G401.6 (cell line): ENCODE results near the gene PGAP6.
"Not testable (repeated sequence)": the region's sequence is repeated elsewhere in the genome, so short reads cannot be mapped to it uniquely, and the experiment has no call there.

ENCODE experiments used
- FAIRE-seq: peaks from 2 replicates; lab custom pipeline; 2012; peaks lifted over from hg19 to GRCh38; lab: Jason Lieb, UNC

Gene PGAP6

GRCh38 chr16:381789-382717, at the start of gene PGAP6:
Gene PGAP6, minus strand, starts transcription at chr16:381978. Its CDS starts 157 bp downstream, at chr16:381821.
- no peak for FAIRE-seq

GRCh38 chr16:430904-431303, 49.1 kb upstream of the PGAP6 start:
- no peak for FAIRE-seq

GRCh38 chr16:427250-427649, 45.5 kb upstream of the PGAP6 start:
- no peak for FAIRE-seq

- FAIRE-seq: no peak
These were observed 45.1 kb upstream of the PGAP6 start for GRCh38 chr16:426906-427249.

GRCh38 chr16:426115-426905, 44.5 kb upstream of the PGAP6 start:
- FAIRE-seq: no peak

GRCh38 chr16:425740-426114, 43.9 kb upstream of the PGAP6 start:
- FAIRE-seq: no peak

- no peak for FAIRE-seq
These were observed 43.4 kb upstream of the PGAP6 start, which contains the start of gene RAB11FIP3 for GRCh38 chr16:425082-425718. Gene RAB11FIP3, plus strand, starts transcription at chr16:425649. Its CDS starts 358 bp downstream, at chr16:426007.

- FAIRE-seq: no peak
These were observed 42.9 kb upstream of the PGAP6 start for GRCh38 chr16:424623-425081.

GRCh38 chr16:424033-424622, 42.4 kb upstream of the PGAP6 start:
- no peak for FAIRE-seq

- FAIRE-seq: not testable (repeated sequence)
These were observed 40.4 kb upstream of the PGAP6 start for GRCh38 chr16:422179-422578.

- FAIRE-seq: not testable (repeated sequence)
These were observed 33.4 kb upstream of the PGAP6 start for GRCh38 chr16:415170-415498.

- FAIRE-seq: no peak
These were observed 32.8 kb upstream of the PGAP6 start for GRCh38 chr16:414395-415169.

- FAIRE-seq: no peak
These were observed 29.9 kb upstream of the PGAP6 start for GRCh38 chr16:411576-412265.

GRCh38 chr16:410516-411178, 28.9 kb upstream of the PGAP6 start:
- FAIRE-seq: no peak

- FAIRE-seq: no peak
These were observed 25.5 kb upstream of the PGAP6 start for GRCh38 chr16:407253-407652.

GRCh38 chr16:405548-406506, 24.0 kb upstream of the PGAP6 start:
- no peak for FAIRE-seq

GRCh38 chr16:404971-405486, 23.3 kb upstream of the PGAP6 start:
- no peak for FAIRE-seq

GRCh38 chr16:401468-402348, 19.9 kb upstream of the PGAP6 start, which contains the start of gene DECR2:
Gene DECR2, plus strand, starts transcription at chr16:401885. Its CDS starts 79 bp downstream, at chr16:401964.
- no peak for FAIRE-seq
